Activated CD4-positive, alpha-beta T cell treated with anti-CD3 and anti-CD28 coated beads, Interleukin-2, amount 10 ng/mL, durations not matched to agents 7 days and 5 days (primary cell): ENCODE measurements around the gene APOC4. TPM values are rescaled to one million over a fixed set of nuclear protein-coding genes. Genes with fewer than 3 reads are reported as not detected.
"Not testable (repeated sequence)": the region's sequence is repeated elsewhere in the genome, so short reads cannot be mapped to it uniquely, and the experiment has no call there.

ENCODE experiments used
- CTCF ChIA-PET: fragments of 350-600 bp; sonication (Branson Sonifier 250); formaldehyde crosslinking; loops from one replicate; lab custom pipeline; 2021; ENCODE audit warnings: antibody characterized with exemption; lab: Charles Lee
- POLR2A ChIA-PET: fragments of 350-600 bp; sonication (Branson Sonifier 250); formaldehyde crosslinking; loops from one replicate; lab custom pipeline; 2021; ENCODE audit warnings: antibody characterized with exemption; lab: Charles Lee
- DNase-seq: peaks from one replicate; pipeline ENCODE4 v3.0.0-alpha.2; 2020
- H3K27ac Mint-ChIP-seq: one replicate; pipeline ENCODE4 v1.8.0; 2021; ENCODE audit warnings: mild to moderate bottlenecking, moderate library complexity, mixed read lengths
- H3K27me3 Mint-ChIP-seq: one replicate; pipeline ENCODE4 v1.8.0; 2021; ENCODE audit warnings: mixed read lengths
- H3K36me3 Mint-ChIP-seq: one replicate; pipeline ENCODE4 v1.8.0; 2021; ENCODE audit warnings: low read depth, mixed read lengths
- H3K4me1 Mint-ChIP-seq: one replicate; pipeline ENCODE4 v1.8.0; 2021; ENCODE audit warnings: mixed read lengths
- H3K4me3 Mint-ChIP-seq: one replicate; pipeline ENCODE4 v1.8.0; 2021; ENCODE audit warnings: mild to moderate bottlenecking, moderate library complexity, mixed read lengths
- H3K9me3 Mint-ChIP-seq: one replicate; pipeline ENCODE4 v1.8.0; 2021; ENCODE audit warnings: mixed read lengths
- total RNA-seq, 2 experiments: library from RNA; stranded (reverse); gene quantifications; one replicate each; pipeline ENCODE4 v1.2.3, GENCODE V29; 2021

APOC4 gene
- total RNA-seq, 2 experiments from 2014 or later = not detected

GRCh38 chr19:44907613-44908012 is 34.4 kb upstream of the APOC4 start:
- ChIA-PET CTCF (interaction anchor here (0.6 to 0.8 kb wide), 3 partner anchors 46 to 452 kb away, joined by 3 to 4 read pairs (median 3); no protein-coding TSS in a partner anchor), POLR2A (no interaction called here)
- Mint-ChIP-seq H3K4me3 (no peak overlapping the region), H3K27ac (no peak overlapping the region), H3K27me3 (peaks cover 25% of the 10 kb centered on the region), H3K9me3 (no peaks in the 10 kb centered on the region), H3K36me3 (peaks cover 3% of the 10 kb centered on the region), H3K4me1 (peaks cover 11% of the 10 kb centered on the region)
- no peak for DNase-seq

DNA sequence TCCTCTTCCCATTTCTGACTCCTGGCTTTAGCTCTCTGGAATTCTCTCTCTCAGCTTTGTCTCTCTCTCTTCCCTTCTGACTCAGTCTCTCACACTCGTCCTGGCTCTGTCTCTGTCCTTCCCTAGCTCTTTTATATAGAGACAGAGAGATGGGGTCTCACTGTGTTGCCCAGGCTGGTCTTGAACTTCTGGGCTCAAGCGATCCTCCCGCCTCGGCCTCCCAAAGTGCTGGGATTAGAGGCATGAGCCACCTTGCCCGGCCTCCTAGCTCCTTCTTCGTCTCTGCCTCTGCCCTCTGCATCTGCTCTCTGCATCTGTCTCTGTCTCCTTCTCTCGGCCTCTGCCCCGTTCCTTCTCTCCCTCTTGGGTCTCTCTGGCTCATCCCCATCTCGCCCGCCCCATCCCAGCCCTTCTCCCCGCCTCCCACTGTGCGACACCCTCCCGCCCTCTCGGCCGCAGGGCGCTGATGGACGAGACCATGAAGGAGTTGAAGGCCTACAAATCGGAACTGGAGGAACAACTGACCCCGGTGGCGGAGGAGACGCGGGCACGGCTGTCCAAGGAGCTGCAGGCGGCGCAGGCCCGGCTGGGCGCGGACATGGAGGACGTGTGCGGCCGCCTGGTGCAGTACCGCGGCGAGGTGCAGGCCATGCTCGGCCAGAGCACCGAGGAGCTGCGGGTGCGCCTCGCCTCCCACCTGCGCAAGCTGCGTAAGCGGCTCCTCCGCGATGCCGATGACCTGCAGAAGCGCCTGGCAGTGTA is 33.8 kb upstream of the APOC4 start:
- Mint-ChIP-seq H3K27ac (no peak overlapping the region), H3K9me3 (no peaks in the 10 kb centered on the region), H3K4me1 (peaks cover 11% of the 10 kb centered on the region), H3K27me3 (peaks cover 29% of the 10 kb centered on the region), H3K36me3 (peaks cover 2% of the 10 kb centered on the region), H3K4me3 (no peak overlapping the region)
- DNase-seq = no peak
- ChIA-PET CTCF (interaction anchor here (0.8 to 1.0 kb wide), 2 partner anchors 45 to 46 kb away, joined by 3 to 4 read pairs; no protein-coding TSS in a partner anchor), POLR2A (no interaction called here)

DNA sequence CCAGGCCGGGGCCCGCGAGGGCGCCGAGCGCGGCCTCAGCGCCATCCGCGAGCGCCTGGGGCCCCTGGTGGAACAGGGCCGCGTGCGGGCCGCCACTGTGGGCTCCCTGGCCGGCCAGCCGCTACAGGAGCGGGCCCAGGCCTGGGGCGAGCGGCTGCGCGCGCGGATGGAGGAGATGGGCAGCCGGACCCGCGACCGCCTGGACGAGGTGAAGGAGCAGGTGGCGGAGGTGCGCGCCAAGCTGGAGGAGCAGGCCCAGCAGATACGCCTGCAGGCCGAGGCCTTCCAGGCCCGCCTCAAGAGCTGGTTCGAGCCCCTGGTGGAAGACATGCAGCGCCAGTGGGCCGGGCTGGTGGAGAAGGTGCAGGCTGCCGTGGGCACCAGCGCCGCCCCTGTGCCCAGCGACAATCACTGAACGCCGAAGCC is 33.2 kb upstream of the APOC4 start:
- no peak for DNase-seq
- Mint-ChIP-seq H3K27ac (no peak overlapping the region), H3K27me3 (peaks cover 34% of the 10 kb centered on the region), H3K4me3 (no peak overlapping the region), H3K9me3 (no peaks in the 10 kb centered on the region), H3K36me3 (no peaks in the 10 kb centered on the region), H3K4me1 (peaks cover 12% of the 10 kb centered on the region)
- POLR2A ChIA-PET = no interaction called here
- CTCF ChIA-PET = interaction anchor here (1.0 to 1.2 kb wide), 2 partner anchors 45 to 151 kb away, joined by 3 to 4 read pairs; no protein-coding TSS in a partner anchor

GRCh38 chr19:44909775-44910174 is 32.3 kb upstream of the APOC4 start:
- CTCF ChIA-PET = interaction anchor here (0.6 to 1.2 kb wide), 2 partner anchors 150 to 368 kb away, joined by 3 read pairs; no protein-coding TSS in a partner anchor
- H3K27me3 Mint-ChIP-seq = peaks cover 42% of the 10 kb centered on the region
- H3K27ac Mint-ChIP-seq = no peak overlapping the region

GRCh38 chr19:44911896-44912295 is 30.1 kb upstream of the APOC4 start:
- peaks cover 28% of the 10 kb centered on the region for H3K27me3 Mint-ChIP-seq
- POLR2A ChIA-PET, H3K27ac Mint-ChIP-seq: not testable (repeated sequence)

More at GRCh38 chr19:44909775-44910174, 32.3 kb upstream of the APOC4 start:
- DNase-seq = no peak
- POLR2A ChIA-PET = no interaction called here
- H3K4me1 Mint-ChIP-seq = peaks cover 19% of the 10 kb centered on the region
- no peaks in the 10 kb centered on the region for H3K36me3 Mint-ChIP-seq
- no peaks in the 10 kb centered on the region for H3K9me3 Mint-ChIP-seq
- no peak overlapping the region for H3K4me3 Mint-ChIP-seq

GRCh38 chr19:44912854-44913253 is 29.2 kb upstream of the APOC4 start:
- H3K27me3 Mint-ChIP-seq = peaks cover 26% of the 10 kb centered on the region
- H3K9me3 Mint-ChIP-seq = no peaks in the 10 kb centered on the region
- ChIA-PET CTCF (interaction anchor here (1.2 kb wide), 1 partner anchor 10 kb away, joined by 3 read pairs; no protein-coding TSS in a partner anchor), POLR2A (no interaction called here)
- H3K4me1 Mint-ChIP-seq = peaks cover 13% of the 10 kb centered on the region
- DNase-seq = no peak
- H3K27ac Mint-ChIP-seq = no peak overlapping the region
- no peak overlapping the region for H3K4me3 Mint-ChIP-seq
- no peaks in the 10 kb centered on the region for H3K36me3 Mint-ChIP-seq

More at GRCh38 chr19:44911896-44912295, 30.1 kb upstream of the APOC4 start:
- H3K36me3 Mint-ChIP-seq, H3K4me3 Mint-ChIP-seq, DNase-seq, H3K9me3 Mint-ChIP-seq: not testable (repeated sequence)
- H3K4me1 Mint-ChIP-seq = peaks cover 13% of the 10 kb centered on the region
- CTCF ChIA-PET = interaction anchor here (0.7 to 1.4 kb wide), 3 partner anchors 13 to 95 kb away, joined by 3 read pairs; no protein-coding TSS in a partner anchor

DNA sequence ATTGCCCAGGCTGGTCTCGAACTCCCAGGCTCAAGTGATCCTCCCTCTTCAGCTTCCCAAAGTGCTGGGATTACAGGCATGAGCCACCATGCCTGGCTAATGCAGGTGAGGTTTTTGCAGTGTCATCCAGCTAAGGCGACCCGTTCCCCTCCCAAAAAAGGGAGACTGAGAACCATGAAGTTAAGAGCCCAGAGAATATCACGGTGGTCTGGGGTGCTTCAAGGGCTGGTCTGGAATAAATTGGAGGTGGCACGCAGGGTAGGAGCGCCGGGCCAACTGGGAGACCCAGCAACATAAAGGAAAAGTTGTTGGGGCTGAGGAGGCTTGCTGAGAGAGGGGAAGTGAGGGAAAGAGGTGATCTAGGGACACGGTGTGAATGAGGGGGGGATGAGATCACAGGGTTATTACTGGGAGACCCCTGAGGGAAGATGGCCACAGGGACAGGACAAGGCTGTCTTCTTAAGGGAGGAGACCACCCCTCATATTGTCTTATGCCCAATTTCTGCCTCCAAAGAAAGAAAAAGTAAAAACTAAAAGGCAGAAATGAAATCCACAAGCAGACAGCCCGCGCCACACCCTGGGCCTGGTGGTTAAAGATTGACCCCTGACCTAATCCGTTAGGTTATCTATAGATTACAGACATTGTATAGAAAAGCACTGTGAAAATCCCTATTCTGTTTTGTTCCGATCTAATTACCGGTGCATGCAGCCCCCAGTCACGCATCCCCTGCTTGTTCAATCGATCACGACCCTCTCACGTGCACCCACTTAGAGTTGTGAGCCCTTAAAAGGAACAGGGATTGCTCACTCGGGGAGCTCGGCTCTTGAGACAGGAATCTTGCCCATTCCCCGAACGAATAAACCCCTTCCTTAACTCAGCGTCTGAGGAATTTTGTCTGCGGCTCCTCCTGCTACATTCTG is 28.3 kb upstream of the APOC4 start:
- Mint-ChIP-seq H3K4me3 (peak overlapping the region; percentile 88), H3K4me1 (peaks cover 13% of the 10 kb centered on the region), H3K27me3 (peaks cover 26% of the 10 kb centered on the region), H3K27ac (peak overlapping the region; percentile 78)
- POLR2A ChIA-PET, DNase-seq, H3K9me3 Mint-ChIP-seq, H3K36me3 Mint-ChIP-seq: not testable (repeated sequence)
- CTCF ChIA-PET = interaction anchor here (0.6 to 1.2 kb wide), 2 partner anchors 11 to 778 kb away, joined by 3 read pairs; no protein-coding TSS in a partner anchor

DNA sequence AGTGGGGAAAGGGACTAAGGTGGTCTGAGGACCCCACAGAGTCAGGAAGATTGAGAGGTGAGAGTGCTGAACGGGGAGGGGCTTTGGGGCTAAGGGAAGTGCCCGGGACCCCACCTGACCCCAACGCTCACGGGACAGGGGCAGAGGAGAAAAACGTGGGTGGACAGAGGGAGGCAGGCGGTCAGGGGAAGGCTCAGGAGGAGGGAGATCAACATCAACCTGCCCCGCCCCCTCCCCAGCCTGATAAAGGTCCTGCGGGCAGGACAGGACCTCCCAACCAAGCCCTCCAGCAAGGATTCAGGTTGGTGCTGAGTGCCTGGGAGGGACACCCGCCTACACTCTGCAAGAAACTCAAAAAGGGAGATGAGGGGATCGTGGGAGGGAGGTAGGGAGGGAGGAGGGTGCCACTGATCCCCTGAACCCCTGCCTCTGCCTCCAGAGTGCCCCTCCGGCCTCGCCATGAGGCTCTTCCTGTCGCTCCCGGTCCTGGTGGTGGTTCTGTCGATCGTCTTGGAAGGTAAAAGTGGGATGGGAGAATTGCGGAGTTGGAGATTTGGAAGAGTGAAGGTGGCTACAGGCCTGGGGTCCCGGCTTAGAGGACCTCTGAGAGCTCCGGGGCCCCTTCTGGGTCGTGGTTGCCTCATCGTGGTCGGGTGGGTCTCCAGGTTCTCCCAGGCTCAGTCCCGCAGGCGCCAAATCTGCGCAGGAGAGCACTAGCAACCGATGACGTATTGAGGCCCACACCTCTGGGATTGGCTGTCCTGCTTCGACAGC is 27.4 kb upstream of the APOC4 start, which contains the start of gene APOC1:
Gene APOC1, plus strand, starts transcription at position 176 of the 774 bp plus-strand sequence. Its CDS starts 284 bp downstream, at position 460.
- Mint-ChIP-seq H3K4me3 (peak within 1 kb of the TSS; percentile 88), H3K27me3 (peaks cover 26% of the 10 kb centered on the region), H3K27ac (peak within 1 kb of the TSS; percentile 91), H3K4me1 (peaks cover 13% of the 10 kb centered on the region)
- DNase-seq = peak; percentile 84
- H3K9me3 Mint-ChIP-seq, H3K36me3 Mint-ChIP-seq: not testable (repeated sequence)
- ChIA-PET CTCF (interaction anchor here (0.6 to 0.7 kb wide), 2 partner anchors 11 to 778 kb away, joined by 3 read pairs; no protein-coding TSS in a partner anchor), POLR2A (interaction anchor here (0.5 kb wide), 1 partner anchor 10 kb away, joined by 4 read pairs; no protein-coding TSS in a partner anchor)

DNA sequence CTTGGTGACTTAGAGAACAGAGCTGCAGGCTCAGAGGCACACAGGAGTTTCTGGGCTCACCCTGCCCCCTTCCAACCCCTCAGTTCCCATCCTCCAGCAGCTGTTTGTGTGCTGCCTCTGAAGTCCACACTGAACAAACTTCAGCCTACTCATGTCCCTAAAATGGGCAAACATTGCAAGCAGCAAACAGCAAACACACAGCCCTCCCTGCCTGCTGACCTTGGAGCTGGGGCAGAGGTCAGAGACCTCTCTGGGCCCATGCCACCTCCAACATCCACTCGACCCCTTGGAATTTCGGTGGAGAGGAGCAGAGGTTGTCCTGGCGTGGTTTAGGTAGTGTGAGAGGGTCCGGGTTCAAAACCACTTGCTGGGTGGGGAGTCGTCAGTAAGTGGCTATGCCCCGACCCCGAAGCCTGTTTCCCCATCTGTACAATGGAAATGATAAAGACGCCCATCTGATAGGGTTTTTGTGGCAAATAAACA is 17.8 kb upstream of the APOC4 start:
- no peaks in the 10 kb centered on the region for H3K36me3 Mint-ChIP-seq
- H3K27ac Mint-ChIP-seq = no peak overlapping the region
- peaks cover 9% of the 10 kb centered on the region for H3K27me3 Mint-ChIP-seq
- no peak overlapping the region for H3K4me3 Mint-ChIP-seq
- DNase-seq = no peak
- no peaks in the 10 kb centered on the region for H3K9me3 Mint-ChIP-seq
- CTCF ChIA-PET = no interaction called here
- H3K4me1 Mint-ChIP-seq = peaks cover 4% of the 10 kb centered on the region
- POLR2A ChIA-PET = interaction anchor here (0.8 kb wide), 1 partner anchor 9 kb away, joined by 4 read pairs; no protein-coding TSS in a partner anchor

DNA sequence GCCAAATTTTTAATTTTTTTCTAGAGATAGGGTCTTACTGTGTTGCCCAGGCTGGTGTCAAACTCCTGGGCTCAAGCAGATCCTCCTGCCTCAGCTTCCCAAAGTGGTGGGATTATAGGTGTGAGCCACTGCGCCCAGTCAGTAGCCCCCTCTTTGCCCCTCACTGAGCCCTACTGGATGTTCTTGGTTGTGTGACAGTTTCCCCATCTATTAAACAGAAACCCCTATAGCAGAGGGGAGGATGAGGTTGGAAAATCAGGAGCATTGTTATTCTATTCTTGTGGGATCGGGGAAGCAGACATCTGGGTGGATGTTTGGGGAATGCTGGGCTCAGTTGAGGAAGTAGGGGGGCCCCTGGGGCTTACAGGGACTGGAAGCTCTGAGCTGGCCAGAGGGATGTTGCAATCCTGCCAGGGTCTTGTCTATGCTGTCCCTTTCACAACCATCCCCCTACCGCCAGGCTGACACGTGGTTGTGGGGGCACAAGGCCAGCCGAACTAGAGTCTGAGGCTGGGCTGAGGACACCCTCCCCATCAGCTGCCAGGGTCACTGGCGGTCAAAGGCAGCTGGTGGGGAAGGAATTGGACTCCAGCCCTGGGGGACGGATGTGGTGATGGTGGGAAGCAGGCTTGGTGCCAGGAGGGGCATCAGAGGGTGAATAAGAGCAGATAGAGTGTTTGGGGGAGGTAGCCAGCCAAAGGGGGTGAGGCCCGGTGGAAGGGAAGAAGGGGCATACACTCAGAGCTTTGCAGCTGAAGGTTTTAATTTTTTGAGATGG is 16.7 kb upstream of the APOC4 start:
- peaks cover 4% of the 10 kb centered on the region for H3K4me1 Mint-ChIP-seq
- peaks cover 9% of the 10 kb centered on the region for H3K27me3 Mint-ChIP-seq
- H3K4me3 Mint-ChIP-seq = no peak overlapping the region
- no peaks in the 10 kb centered on the region for H3K9me3 Mint-ChIP-seq
- H3K27ac Mint-ChIP-seq = no peak overlapping the region
- CTCF ChIA-PET = interaction anchor here (1.0 kb wide), 1 partner anchor 27 kb away, joined by 3 read pairs; no protein-coding TSS in a partner anchor
- no peak for DNase-seq
- POLR2A ChIA-PET = interaction anchor here (0.8 kb wide), 1 partner anchor 11 kb away, joined by 4 read pairs; no protein-coding TSS in a partner anchor
- H3K36me3 Mint-ChIP-seq = no peaks in the 10 kb centered on the region
